ENCODE measurements around the gene ANO5.

Gene ANO5

GRCh38 chr11:22317656-22318055 lies 124.8 kb downstream of the ANO5 start:
- intact Hi-C loops (cut with DNase I; ENCODE audit: low total_unique reads) = no loop called here
- Histone ChIP-seq H3K27ac (no peak overlapping the region), H3K36me3 (no peaks in the 10 kb centered on the region), H3K9me3 (no peaks in the 10 kb centered on the region), H3K4me1 (no peaks in the 10 kb centered on the region), H3K27me3 (no peaks in the 10 kb centered on the region), H3K4me3 (no peak overlapping the region)
- no peak for TF ChIP-seq CTCF (IDR thresholded peaks at IDR 0.05)
- no peak for DNase-seq

GRCh38 chr11:22331771-22332170 lies 138.9 kb downstream of the ANO5 start:
- no peak for TF ChIP-seq CTCF (IDR thresholded peaks at IDR 0.05)
- no peaks in the 10 kb centered on the region for H3K9me3 ChIP-seq
- H3K27me3 ChIP-seq = no peaks in the 10 kb centered on the region
- H3K36me3 ChIP-seq = no peaks in the 10 kb centered on the region
- no peak overlapping the region for H3K27ac ChIP-seq
- H3K4me3 ChIP-seq = no peak overlapping the region
- intact Hi-C loops (cut with DNase I; ENCODE audit: low total_unique reads) = no loop called here
- DNase-seq = no peak
- H3K4me1 ChIP-seq = no peaks in the 10 kb centered on the region
